Gastroesophageal sphincter (tissue), 3 donors: ENCODE results near the gene ALOX12.

Experiments
- CTCF ChIP-seq, 4 experiments: fragments of 200-600 bp in 2 of 4; fragments of 450-650 bp in 2 of 4; sonication (generic) in 1 of 4; IDR thresholded peaks; one replicate each; pipeline ENCODE4 v1.5.1; 2017 to 2019; ENCODE audit warnings: antibody characterized with exemption in 4 of 4, mild to moderate bottlenecking in 2 of 4, moderate library complexity in 2 of 4
- EP300 ChIP-seq: sonication (generic); formaldehyde crosslinking; IDR thresholded peaks from one replicate; pipeline ENCODE4 v1.6.1; 2017; ENCODE audit warnings: antibody characterized with exemption, mild to moderate bottlenecking
- POLR2A ChIP-seq, 2 donors: fragments of 450-650 bp; IDR thresholded peaks; one replicate each; pipeline ENCODE4 v1.6.1; 2017; ENCODE audit warnings: antibody characterized with exemption in 2 of 2, mild to moderate bottlenecking in 2 of 2, moderate library complexity in 1 of 2

- TF ChIP-seq CTCF (IDR thresholded peaks at IDR 0.05) (peak in 1 of 4 experiments; percentile 1), POLR2A (IDR thresholded peaks at IDR 0.05) (no peak), EP300 (no peak)
These were observed 50.4 kb downstream of the ALOX12 start for GRCh38 chr17:7046127-7046724.
